ENCODE results near the gene PDSS2. TPM values are rescaled to one million over a fixed set of nuclear protein-coding genes. Genes with fewer than 3 reads are reported as not detected.

Gene PDSS2
- total and polyA plus RNA-seq, 12 donors: 6.4 to 39.8 (median 27.6) TPM

DNA sequence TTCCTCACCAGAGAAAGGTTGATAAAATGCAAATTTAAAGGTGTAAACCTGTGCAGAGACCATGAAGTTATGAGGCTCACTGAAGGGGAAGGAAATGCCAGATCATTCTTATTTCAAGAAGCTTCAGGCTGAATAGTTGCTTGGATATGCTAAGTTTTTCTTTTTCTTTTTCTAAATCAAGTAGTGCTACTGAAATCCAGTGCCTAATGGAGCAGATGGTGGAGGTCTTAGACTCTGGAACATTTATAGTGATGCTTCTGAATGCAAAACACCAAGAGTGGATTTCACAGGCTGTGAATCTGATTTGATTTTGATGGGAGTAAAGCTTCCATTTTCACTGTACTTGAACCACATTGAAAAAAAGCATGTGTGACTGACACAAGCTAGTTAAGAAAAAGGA lies 192.8 kb downstream of the PDSS2 start:
- intact Hi-C loops (cut with DNase I): no loop called here
- H3K4me3 ChIP-seq: no peak overlapping the region
- H3K27ac ChIP-seq: no peak overlapping the region
- no peak for DNase-seq
- H3K27me3 ChIP-seq: no peaks in the 10 kb centered on the region
- TF ChIP-seq, protein P1, sequence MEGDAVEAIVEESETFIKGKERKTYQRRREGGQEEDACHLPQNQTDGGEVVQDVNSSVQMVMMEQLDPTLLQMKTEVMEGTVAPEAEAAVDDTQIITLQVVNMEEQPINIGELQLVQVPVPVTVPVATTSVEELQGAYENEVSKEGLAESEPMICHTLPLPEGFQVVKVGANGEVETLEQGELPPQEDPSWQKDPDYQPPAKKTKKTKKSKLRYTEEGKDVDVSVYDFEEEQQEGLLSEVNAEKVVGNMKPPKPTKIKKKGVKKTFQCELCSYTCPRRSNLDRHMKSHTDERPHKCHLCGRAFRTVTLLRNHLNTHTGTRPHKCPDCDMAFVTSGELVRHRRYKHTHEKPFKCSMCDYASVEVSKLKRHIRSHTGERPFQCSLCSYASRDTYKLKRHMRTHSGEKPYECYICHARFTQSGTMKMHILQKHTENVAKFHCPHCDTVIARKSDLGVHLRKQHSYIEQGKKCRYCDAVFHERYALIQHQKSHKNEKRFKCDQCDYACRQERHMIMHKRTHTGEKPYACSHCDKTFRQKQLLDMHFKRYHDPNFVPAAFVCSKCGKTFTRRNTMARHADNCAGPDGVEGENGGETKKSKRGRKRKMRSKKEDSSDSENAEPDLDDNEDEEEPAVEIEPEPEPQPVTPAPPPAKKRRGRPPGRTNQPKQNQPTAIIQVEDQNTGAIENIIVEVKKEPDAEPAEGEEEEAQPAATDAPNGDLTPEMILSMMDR (IDR thresholded peaks at IDR 0.05): no peak
- TF ChIP-seq POLR2A (IDR thresholded peaks at IDR 0.05): no peak
- no peaks in the 10 kb centered on the region for H3K4me1 ChIP-seq (replicated peaks in 1 of 2)
- H3K9me3 ChIP-seq (replicated peaks in 1 of 3): no peaks in the 10 kb centered on the region
- H3K36me3 ChIP-seq (replicated peaks in 1 of 2): no peaks in the 10 kb centered on the region

DNA sequence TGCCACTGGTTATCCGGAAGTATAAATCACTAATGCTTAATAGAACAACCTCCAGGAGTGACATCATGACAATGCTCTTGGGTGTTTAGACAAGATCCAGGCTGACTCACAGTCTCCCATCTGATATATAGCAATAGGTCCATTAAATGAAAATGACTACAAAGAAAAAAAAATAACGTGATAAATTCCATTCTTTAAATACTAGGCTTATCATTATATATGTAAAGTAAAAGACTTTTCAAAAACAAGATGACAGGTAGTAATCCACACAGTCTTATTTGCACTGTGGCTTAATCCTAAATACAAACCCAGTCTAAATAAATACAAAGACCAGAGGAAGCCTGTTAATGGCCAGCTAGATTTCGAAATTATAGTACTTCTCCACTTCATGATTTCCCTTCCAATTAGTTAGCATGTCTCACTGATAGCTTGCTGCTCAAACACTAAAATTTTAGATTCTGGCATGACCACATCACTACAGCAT lies 195.0 kb downstream of the PDSS2 start:
- H3K36me3 ChIP-seq (replicated peaks in 1 of 2): no peaks in the 10 kb centered on the region
- intact Hi-C loops (cut with DNase I): no loop called here
- DNase-seq: no peak
- WGBS, 4 donors: 57 to 73% (median 64%) methylated on average over 3 of the region's 3 CpGs
- H3K4me1 ChIP-seq (replicated peaks in 1 of 2): no peaks in the 10 kb centered on the region
- no peak overlapping the region for H3K4me3 ChIP-seq
- TF ChIP-seq, protein P1 (IDR thresholded peaks at IDR 0.05): no peak
- no peak for TF ChIP-seq POLR2A (IDR thresholded peaks at IDR 0.05)
- no peaks in the 10 kb centered on the region for H3K27me3 ChIP-seq
- no peak overlapping the region for H3K27ac ChIP-seq
- no peaks in the 10 kb centered on the region for H3K9me3 ChIP-seq (replicated peaks in 1 of 3)

DNA sequence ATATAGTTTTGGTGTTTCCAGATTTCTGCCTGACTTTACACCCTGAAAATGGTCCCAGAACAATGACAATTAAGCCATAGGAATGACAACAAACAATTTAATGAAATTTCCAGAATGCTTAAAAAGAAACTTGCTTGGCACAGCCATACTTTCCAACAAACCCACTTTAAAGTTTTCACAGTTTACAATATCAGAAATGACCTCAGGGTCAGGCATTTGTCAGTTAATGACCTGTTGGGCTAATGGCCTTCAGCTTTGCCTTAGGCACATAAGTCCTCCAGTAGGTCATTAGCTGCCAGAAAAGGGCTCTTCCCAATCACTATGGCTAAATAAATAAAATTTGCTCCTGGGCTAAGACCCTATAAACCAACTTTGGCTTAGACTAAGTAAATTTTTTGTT lies 199.4 kb downstream of the PDSS2 start:
- Histone ChIP-seq H3K4me3 (no peak overlapping the region), H3K36me3 (replicated peaks in 1 of 2) (no peaks in the 10 kb centered on the region), H3K9me3 (replicated peaks in 1 of 3) (no peaks in the 10 kb centered on the region), H3K27me3 (no peaks in the 10 kb centered on the region), H3K4me1 (replicated peaks in 1 of 2) (no peaks in the 10 kb centered on the region), H3K27ac (no peak overlapping the region)
- intact Hi-C loops (cut with DNase I): no loop called here
- no peak for DNase-seq
- no peak for TF ChIP-seq POLR2A (IDR thresholded peaks at IDR 0.05)
- TF ChIP-seq, protein P1 (IDR thresholded peaks at IDR 0.05): no peak

DNA sequence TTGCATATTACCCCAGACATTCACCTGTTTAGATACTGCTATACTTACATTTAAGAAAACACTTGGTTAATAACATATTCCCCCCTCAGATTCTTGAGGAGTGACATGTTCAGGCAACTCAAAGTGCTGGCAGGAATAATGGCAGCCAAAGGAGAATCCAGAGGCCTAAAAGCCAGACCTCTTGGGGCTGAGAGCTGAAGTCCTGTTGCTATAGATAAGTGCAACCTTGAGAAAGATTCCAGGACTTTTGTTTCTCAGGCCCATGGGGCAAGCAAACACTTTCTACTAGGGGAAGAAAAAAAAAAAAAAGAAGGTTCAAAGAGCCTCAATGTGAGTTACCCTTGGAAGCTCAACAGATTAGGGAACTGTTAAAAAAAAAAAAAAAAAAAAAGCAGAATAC lies 211.2 kb downstream of the PDSS2 start:
- H3K4me3 ChIP-seq: no peak overlapping the region
- peak in 1 of 7 donors; percentile 19 for DNase-seq
- no peaks in the 10 kb centered on the region for H3K36me3 ChIP-seq (replicated peaks in 1 of 2)
- intact Hi-C loops (cut with DNase I): no loop called here
- peaks cover 11 to 29% of the 10 kb centered on the region in 2 donors for H3K4me1 ChIP-seq (replicated peaks in 1 of 2)
- H3K27ac ChIP-seq: peak overlapping the region in 2 of 5 donors; percentile 56 to 68
- TF ChIP-seq, protein P1 (IDR thresholded peaks at IDR 0.05): no peak
- no peak for TF ChIP-seq POLR2A (IDR thresholded peaks at IDR 0.05)
- H3K27me3 ChIP-seq: no peaks in the 10 kb centered on the region
- H3K9me3 ChIP-seq (replicated peaks in 1 of 3): no peaks in the 10 kb centered on the region
